Endothelial cell of umbilical vein (primary cell): Measurements from ENCODE around the gene ARHGAP29.

Source experiments
- EZH2 ChIP-seq: IDR thresholded peaks from 2 replicates; pipeline ENCODE4 v1.6.1; 2012; ENCODE audit warnings: borderline replicate concordance, low read depth, mild to moderate bottlenecking, moderate library complexity, low read length, inconsistent platforms; ENCODE audit not compliant: severe bottlenecking
- FOS ChIP-seq: IDR thresholded peaks from 2 replicates; pipeline ENCODE4 v1.6.1; 2011; ENCODE audit warnings: mild to moderate bottlenecking, low read length, moderate library complexity, borderline replicate concordance; ENCODE audit not compliant: insufficient read depth
- GATA2 ChIP-seq: IDR thresholded peaks from 2 replicates; pipeline ENCODE4 v1.7.0; 2011; ENCODE audit warnings: low read depth, mild to moderate bottlenecking, moderate library complexity, mixed read lengths, low read length; ENCODE audit not compliant: insufficient read length, insufficient read depth
- JUN ChIP-seq: IDR thresholded peaks from 2 replicates; pipeline ENCODE4 v1.6.1; 2011; ENCODE audit warnings: borderline replicate concordance, low read depth; ENCODE audit not compliant: insufficient read length, insufficient read depth
- POLR2A ChIP-seq: IDR thresholded peaks from 2 replicates; pipeline ENCODE4 v1.6.1; 2012; ENCODE audit warnings: low read depth, mild to moderate bottlenecking, control low read depth, low read length
- POLR2AphosphoS5 ChIP-seq: IDR thresholded peaks from 2 replicates; pipeline ENCODE4 v1.6.1; 2012; ENCODE audit warnings: low read depth, mild to moderate bottlenecking, control low read depth, low read length, moderate library complexity; ENCODE audit not compliant: insufficient read depth
- TF ChIP-seq, protein P1 (sequence below), 2 donors: IDR thresholded peaks; 1 replicate in 1 of 2; 2 replicates in 1 of 2; pipeline ENCODE4 v1.5.1; 2011; ENCODE audit warnings: low read length in 2 of 2, mild to moderate bottlenecking in 2 of 2, moderate library complexity in 2 of 2, control low read depth in 1 of 2, inconsistent platforms in 1 of 2, low read depth in 1 of 2; ENCODE audit not compliant: insufficient read depth in 1 of 2; ENCODE audit errors: extremely low read depth in 1 of 2
- TF ChIP-seq, protein P2 (sequence below): IDR thresholded peaks from 2 replicates; pipeline ENCODE4 v1.6.1; 2011; ENCODE audit not compliant: insufficient read depth, insufficient read length

DNA sequence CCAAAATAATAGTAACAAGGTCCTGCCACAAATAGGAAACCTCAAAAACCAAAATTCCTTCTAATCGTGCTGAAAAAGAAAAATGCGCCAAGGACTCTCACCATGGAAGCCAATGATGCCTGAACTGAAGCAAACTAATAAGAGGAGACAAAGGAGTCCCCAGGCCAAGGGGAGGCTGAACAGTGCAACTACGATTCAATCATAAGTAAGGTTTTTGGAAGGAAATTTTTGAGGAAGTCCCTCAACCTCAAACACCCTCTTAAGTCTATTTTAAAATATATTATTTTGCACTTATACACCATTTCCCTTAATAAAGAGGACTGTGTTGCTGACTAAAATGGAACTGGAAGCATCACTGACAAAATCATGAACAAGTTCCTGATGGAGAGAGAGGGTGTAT, 1.7 kb upstream of the ARHGAP29 start:
- TF ChIP-seq, protein P1, sequence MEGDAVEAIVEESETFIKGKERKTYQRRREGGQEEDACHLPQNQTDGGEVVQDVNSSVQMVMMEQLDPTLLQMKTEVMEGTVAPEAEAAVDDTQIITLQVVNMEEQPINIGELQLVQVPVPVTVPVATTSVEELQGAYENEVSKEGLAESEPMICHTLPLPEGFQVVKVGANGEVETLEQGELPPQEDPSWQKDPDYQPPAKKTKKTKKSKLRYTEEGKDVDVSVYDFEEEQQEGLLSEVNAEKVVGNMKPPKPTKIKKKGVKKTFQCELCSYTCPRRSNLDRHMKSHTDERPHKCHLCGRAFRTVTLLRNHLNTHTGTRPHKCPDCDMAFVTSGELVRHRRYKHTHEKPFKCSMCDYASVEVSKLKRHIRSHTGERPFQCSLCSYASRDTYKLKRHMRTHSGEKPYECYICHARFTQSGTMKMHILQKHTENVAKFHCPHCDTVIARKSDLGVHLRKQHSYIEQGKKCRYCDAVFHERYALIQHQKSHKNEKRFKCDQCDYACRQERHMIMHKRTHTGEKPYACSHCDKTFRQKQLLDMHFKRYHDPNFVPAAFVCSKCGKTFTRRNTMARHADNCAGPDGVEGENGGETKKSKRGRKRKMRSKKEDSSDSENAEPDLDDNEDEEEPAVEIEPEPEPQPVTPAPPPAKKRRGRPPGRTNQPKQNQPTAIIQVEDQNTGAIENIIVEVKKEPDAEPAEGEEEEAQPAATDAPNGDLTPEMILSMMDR (IDR thresholded peaks at IDR 0.05; ENCODE audit: extremely low read depth in 1 of 2, insufficient read depth in 1 of 2, low read depth in 1 of 2, low read length in 2 of 2): no peak
- TF ChIP-seq GATA2 (no peak), POLR2A (no peak), EZH2 (no peak), JUN (no peak), POLR2AphosphoS5 (no peak), FOS (no peak)
- TF ChIP-seq, protein P2, sequence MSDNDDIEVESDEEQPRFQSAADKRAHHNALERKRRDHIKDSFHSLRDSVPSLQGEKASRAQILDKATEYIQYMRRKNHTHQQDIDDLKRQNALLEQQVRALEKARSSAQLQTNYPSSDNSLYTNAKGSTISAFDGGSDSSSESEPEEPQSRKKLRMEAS: no peak
